WTC11 (cell line): ENCODE results near the gene PLEKHA6. TPM values are rescaled to one million over a fixed set of nuclear protein-coding genes. Genes with fewer than 3 reads are reported as not detected.

ENCODE experiments used
- ATAC-seq: fragments of 200-7000 bp; cut with Tn5 transposase; 2 replicates; pipeline ENCODE4 v1.10.0; 2021; ENCODE audit warnings: mild to moderate bottlenecking, moderate library complexity
- CTCF ChIA-PET: fragments of 300-600 bp; sonication (Branson Sonifier 250); formaldehyde crosslinking; loops from one replicate; lab custom pipeline; 2021; ENCODE audit warnings: antibody characterized with exemption; lab: Charles Lee
- POLR2A ChIA-PET: fragments of 350-600 bp; sonication (Branson Sonifier 250); formaldehyde crosslinking; loops from one replicate; lab custom pipeline; 2021; ENCODE audit warnings: antibody characterized with exemption; lab: Charles Lee
- DNase-seq: peaks from one replicate; pipeline ENCODE4 v3.0.0; 2021; ENCODE audit warnings: low spot score
- H3K27ac Mint-ChIP-seq: 2 replicates; pipeline ENCODE4 v1.8.0; 2021; ENCODE audit warnings: mixed read lengths
- H3K27me3 Mint-ChIP-seq: 2 replicates; pipeline ENCODE4 v1.8.0; 2021; ENCODE audit warnings: low read depth, mild to moderate bottlenecking, moderate library complexity, mixed read lengths
- H3K36me3 Mint-ChIP-seq: 2 replicates; pipeline ENCODE4 v1.8.0; 2021; ENCODE audit warnings: mixed read lengths
- H3K4me1 Mint-ChIP-seq: 2 replicates; pipeline ENCODE4 v1.8.0; 2022; ENCODE audit warnings: mixed read lengths
- H3K4me3 Mint-ChIP-seq: 2 replicates; pipeline ENCODE4 v1.8.0; 2021; ENCODE audit warnings: mild to moderate bottlenecking, moderate library complexity, mixed read lengths
- H3K9me3 Mint-ChIP-seq: 2 replicates; pipeline ENCODE4 v1.8.0; 2021; ENCODE audit warnings: mixed read lengths
- ATF6 ChIP-seq: sonication (generic); formaldehyde crosslinking; IDR thresholded peaks from 2 replicates; pipeline ENCODE4 v1.8.1; 2023; ENCODE audit warnings: mild to moderate bottlenecking, missing genetic modification reagents
- ETV6 ChIP-seq: sonication (generic); formaldehyde crosslinking; IDR thresholded peaks from 2 replicates; pipeline ENCODE4 v1.8.1; 2022; ENCODE audit warnings: mild to moderate bottlenecking, missing genetic modification reagents
- GRHL2 ChIP-seq: fragments of 250-450 bp; sonication (Bioruptor Pico); IDR thresholded peaks from 2 replicates; pipeline ENCODE4 v1.8.0; 2022; ENCODE audit warnings: mild to moderate bottlenecking, moderate library complexity; ENCODE audit not compliant: insufficient replicate concordance, severe bottlenecking
- IRF2 ChIP-seq: sonication (generic); formaldehyde crosslinking; IDR thresholded peaks from 2 replicates; pipeline ENCODE4 v1.8.0; 2022; ENCODE audit warnings: low read depth, missing genetic modification reagents, borderline replicate concordance
- JUN ChIP-seq: sonication (generic); formaldehyde crosslinking; IDR thresholded peaks from 2 replicates; pipeline ENCODE4 v1.8.0; 2023; ENCODE audit warnings: mild to moderate bottlenecking, missing genetic modification reagents
- MYBL2 ChIP-seq: sonication (generic); formaldehyde crosslinking; IDR thresholded peaks from 2 replicates; pipeline ENCODE4 v1.8.1; 2023; ENCODE audit warnings: mild to moderate bottlenecking, moderate library complexity, missing genetic modification reagents
- NFATC4 ChIP-seq: fragments of 250-450 bp; sonication (Bioruptor Pico); IDR thresholded peaks from 2 replicates; pipeline ENCODE4 v1.9.0; 2021; ENCODE audit warnings: mild to moderate bottlenecking
- NFE2L1 ChIP-seq: sonication (generic); formaldehyde crosslinking; IDR thresholded peaks from 2 replicates; pipeline ENCODE4 v1.8.1; 2023; ENCODE audit warnings: missing genetic modification reagents
- NR1H2 ChIP-seq: sonication (generic); formaldehyde crosslinking; IDR thresholded peaks from 2 replicates; pipeline ENCODE4 v1.9.0; 2021; ENCODE audit warnings: mild to moderate bottlenecking, moderate library complexity, missing genetic modification reagents
- NR3C1 ChIP-seq: sonication (generic); formaldehyde crosslinking; conservative IDR thresholded peaks from 2 replicates; pipeline ENCODE4 v1.8.1; 2023; ENCODE audit warnings: low read depth, mild to moderate bottlenecking, missing genetic modification reagents
- SMAD3 ChIP-seq: sonication (generic); formaldehyde crosslinking; IDR thresholded peaks from 2 replicates; pipeline ENCODE4 v1.8.0; 2022; ENCODE audit warnings: missing genetic modification reagents, mild to moderate bottlenecking, borderline replicate concordance
- SOX15 ChIP-seq: fragments of 250-450 bp; sonication (Bioruptor Pico); IDR thresholded peaks from 2 replicates; pipeline ENCODE4 v1.9.0; 2021; ENCODE audit warnings: mild to moderate bottlenecking
- TCF7 ChIP-seq: sonication (generic); formaldehyde crosslinking; IDR thresholded peaks from 2 replicates; pipeline ENCODE4 v1.8.0; 2022; ENCODE audit warnings: mild to moderate bottlenecking, low read depth, missing genetic modification reagents, moderate library complexity
- ZMAT4 ChIP-seq: fragments of 250-450 bp; sonication (Bioruptor Pico); IDR thresholded peaks from 2 replicates; pipeline ENCODE4 v1.9.0; 2021; ENCODE audit warnings: mild to moderate bottlenecking
- total RNA-seq: library from RNA; stranded (reverse); gene quantifications from 3 replicates; pipeline ENCODE4 v1.2.3, GENCODE V29; 2021
- TF ChIP-seq, protein P1 (sequence below): sonication (generic); formaldehyde crosslinking; IDR thresholded peaks from 2 replicates; pipeline ENCODE4 v1.8.1; 2022; ENCODE audit warnings: mild to moderate bottlenecking, missing genetic modification reagents, moderate library complexity, borderline replicate concordance
- TF ChIP-seq, protein P2 (sequence below): fragments of 250-450 bp; sonication (Bioruptor Pico); IDR thresholded peaks from 2 replicates; pipeline ENCODE4 v1.8.0; 2021; ENCODE audit warnings: mild to moderate bottlenecking
- TF ChIP-seq, protein P3 (sequence below): sonication (generic); formaldehyde crosslinking; IDR thresholded peaks from 2 replicates; pipeline ENCODE4 v1.8.1; 2023; ENCODE audit warnings: mild to moderate bottlenecking, missing genetic modification reagents, borderline replicate concordance
- TF ChIP-seq, protein P4 (sequence below): sonication (generic); formaldehyde crosslinking; conservative IDR thresholded peaks from 2 replicates; pipeline ENCODE4 v1.8.1; 2023; ENCODE audit warnings: mild to moderate bottlenecking, low read depth, missing genetic modification reagents, moderate library complexity

Gene PLEKHA6
- total RNA-seq, 1 experiment from 2014 or later, result 11.6 TPM

DNA sequence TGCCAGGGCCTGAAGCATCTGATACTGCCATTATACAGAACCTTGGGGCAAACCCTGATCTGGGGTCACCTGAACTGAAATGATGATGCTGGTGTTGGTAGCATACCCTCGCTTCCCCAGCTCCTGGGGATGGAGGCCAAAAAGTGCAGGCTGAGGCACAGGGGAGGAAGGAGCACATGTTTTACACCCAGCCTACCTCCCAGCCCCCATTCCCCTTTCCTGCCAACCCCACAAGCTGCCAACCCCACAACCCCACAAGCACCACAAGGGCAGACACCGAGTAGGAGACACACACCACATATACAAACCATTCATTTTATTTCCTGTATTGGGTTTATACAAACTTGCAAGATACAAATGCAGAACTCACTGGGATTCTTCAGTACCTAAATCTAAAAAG is 141.2 kb downstream of the PLEKHA6 start:
- ChIA-PET POLR2A (no interaction called here), CTCF (interaction anchor here (1.2 to 5.5 kb wide), 4 partner anchors 15 to 159 kb away, joined by 3 to 96 read pairs (median 6); no protein-coding TSS in a partner anchor)

DNA sequence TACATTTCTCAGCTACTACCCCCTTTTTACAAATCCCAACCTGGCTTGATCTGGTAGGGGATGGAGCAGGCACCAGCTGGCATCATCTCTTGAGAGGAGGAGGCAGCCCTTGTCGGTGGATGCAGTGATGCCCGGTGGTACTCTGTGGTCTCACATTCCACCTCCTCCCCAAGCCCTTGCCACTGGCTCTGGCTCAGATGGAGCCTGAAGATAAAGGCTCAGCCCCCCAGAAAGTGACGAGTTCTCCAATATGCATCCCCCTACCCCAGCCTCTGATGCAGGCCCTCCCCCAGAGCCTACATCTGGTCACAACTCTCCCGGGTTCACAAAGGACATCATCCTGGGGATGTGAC is 142.1 kb downstream of the PLEKHA6 start:
- no peak overlapping the region for H3K27ac Mint-ChIP-seq
- DNase-seq (no peak), ATAC-seq (no peak)
- ChIA-PET POLR2A (no interaction called here), CTCF (interaction anchor here (1.2 to 5.5 kb wide), 6 partner anchors 11 to 181 kb away, joined by 3 to 96 read pairs (median 4); no protein-coding TSS in a partner anchor)
- peaks cover 11% of the 10 kb centered on the region for H3K4me1 Mint-ChIP-seq
- TF ChIP-seq IRF2 (CRISPR knock-in tag) (no peak), JUN (CRISPR knock-in tag) (no peak), MYBL2 (no peak), NR1H2 (CRISPR knock-in tag) (no peak), NFATC4 (no peak), TCF7 (CRISPR knock-in tag) (no peak), ETV6 (no peak), ZMAT4 (CRISPR knock-in tag) (no peak), NFE2L1 (no peak), SMAD3 (CRISPR knock-in tag) (no peak), NR3C1 (CRISPR knock-in tag) (no peak), SOX15 (no peak)
- TF ChIP-seq, protein P1, sequence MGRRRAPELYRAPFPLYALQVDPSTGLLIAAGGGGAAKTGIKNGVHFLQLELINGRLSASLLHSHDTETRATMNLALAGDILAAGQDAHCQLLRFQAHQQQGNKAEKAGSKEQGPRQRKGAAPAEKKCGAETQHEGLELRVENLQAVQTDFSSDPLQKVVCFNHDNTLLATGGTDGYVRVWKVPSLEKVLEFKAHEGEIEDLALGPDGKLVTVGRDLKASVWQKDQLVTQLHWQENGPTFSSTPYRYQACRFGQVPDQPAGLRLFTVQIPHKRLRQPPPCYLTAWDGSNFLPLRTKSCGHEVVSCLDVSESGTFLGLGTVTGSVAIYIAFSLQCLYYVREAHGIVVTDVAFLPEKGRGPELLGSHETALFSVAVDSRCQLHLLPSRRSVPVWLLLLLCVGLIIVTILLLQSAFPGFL (CRISPR knock-in tag), result no peak
- TF ChIP-seq, protein P2, sequence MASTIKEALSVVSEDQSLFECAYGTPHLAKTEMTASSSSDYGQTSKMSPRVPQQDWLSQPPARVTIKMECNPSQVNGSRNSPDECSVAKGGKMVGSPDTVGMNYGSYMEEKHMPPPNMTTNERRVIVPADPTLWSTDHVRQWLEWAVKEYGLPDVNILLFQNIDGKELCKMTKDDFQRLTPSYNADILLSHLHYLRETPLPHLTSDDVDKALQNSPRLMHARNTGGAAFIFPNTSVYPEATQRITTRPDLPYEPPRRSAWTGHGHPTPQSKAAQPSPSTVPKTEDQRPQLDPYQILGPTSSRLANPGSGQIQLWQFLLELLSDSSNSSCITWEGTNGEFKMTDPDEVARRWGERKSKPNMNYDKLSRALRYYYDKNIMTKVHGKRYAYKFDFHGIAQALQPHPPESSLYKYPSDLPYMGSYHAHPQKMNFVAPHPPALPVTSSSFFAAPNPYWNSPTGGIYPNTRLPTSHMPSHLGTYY, result no peak
- TF ChIP-seq, protein P3, sequence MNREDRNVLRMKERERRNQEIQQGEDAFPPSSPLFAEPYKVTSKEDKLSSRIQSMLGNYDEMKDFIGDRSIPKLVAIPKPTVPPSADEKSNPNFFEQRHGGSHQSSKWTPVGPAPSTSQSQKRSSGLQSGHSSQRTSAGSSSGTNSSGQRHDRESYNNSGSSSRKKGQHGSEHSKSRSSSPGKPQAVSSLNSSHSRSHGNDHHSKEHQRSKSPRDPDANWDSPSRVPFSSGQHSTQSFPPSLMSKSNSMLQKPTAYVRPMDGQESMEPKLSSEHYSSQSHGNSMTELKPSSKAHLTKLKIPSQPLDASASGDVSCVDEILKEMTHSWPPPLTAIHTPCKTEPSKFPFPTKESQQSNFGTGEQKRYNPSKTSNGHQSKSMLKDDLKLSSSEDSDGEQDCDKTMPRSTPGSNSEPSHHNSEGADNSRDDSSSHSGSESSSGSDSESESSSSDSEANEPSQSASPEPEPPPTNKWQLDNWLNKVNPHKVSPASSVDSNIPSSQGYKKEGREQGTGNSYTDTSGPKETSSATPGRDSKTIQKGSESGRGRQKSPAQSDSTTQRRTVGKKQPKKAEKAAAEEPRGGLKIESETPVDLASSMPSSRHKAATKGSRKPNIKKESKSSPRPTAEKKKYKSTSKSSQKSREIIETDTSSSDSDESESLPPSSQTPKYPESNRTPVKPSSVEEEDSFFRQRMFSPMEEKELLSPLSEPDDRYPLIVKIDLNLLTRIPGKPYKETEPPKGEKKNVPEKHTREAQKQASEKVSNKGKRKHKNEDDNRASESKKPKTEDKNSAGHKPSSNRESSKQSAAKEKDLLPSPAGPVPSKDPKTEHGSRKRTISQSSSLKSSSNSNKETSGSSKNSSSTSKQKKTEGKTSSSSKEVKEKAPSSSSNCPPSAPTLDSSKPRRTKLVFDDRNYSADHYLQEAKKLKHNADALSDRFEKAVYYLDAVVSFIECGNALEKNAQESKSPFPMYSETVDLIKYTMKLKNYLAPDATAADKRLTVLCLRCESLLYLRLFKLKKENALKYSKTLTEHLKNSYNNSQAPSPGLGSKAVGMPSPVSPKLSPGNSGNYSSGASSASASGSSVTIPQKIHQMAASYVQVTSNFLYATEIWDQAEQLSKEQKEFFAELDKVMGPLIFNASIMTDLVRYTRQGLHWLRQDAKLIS (CRISPR knock-in tag), result no peak
- TF ChIP-seq, protein P4, sequence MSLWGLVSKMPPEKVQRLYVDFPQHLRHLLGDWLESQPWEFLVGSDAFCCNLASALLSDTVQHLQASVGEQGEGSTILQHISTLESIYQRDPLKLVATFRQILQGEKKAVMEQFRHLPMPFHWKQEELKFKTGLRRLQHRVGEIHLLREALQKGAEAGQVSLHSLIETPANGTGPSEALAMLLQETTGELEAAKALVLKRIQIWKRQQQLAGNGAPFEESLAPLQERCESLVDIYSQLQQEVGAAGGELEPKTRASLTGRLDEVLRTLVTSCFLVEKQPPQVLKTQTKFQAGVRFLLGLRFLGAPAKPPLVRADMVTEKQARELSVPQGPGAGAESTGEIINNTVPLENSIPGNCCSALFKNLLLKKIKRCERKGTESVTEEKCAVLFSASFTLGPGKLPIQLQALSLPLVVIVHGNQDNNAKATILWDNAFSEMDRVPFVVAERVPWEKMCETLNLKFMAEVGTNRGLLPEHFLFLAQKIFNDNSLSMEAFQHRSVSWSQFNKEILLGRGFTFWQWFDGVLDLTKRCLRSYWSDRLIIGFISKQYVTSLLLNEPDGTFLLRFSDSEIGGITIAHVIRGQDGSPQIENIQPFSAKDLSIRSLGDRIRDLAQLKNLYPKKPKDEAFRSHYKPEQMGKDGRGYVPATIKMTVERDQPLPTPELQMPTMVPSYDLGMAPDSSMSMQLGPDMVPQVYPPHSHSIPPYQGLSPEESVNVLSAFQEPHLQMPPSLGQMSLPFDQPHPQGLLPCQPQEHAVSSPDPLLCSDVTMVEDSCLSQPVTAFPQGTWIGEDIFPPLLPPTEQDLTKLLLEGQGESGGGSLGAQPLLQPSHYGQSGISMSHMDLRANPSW (CRISPR knock-in tag), result no peak
- H3K4me3 Mint-ChIP-seq, result no peak overlapping the region
- H3K27me3 Mint-ChIP-seq, result no peaks in the 10 kb centered on the region
- no peaks in the 10 kb centered on the region for H3K36me3 Mint-ChIP-seq
- H3K9me3 Mint-ChIP-seq, result no peaks in the 10 kb centered on the region

More for the DNA sequence above, 141.2 kb downstream of the PLEKHA6 start:
- TF ChIP-seq GRHL2 (CRISPR knock-in tag) (no peak), JUN (CRISPR knock-in tag) (no peak), ATF6 (no peak)
- Mint-ChIP-seq H3K27ac (no peak overlapping the region), H3K9me3 (no peaks in the 10 kb centered on the region), H3K4me1 (peaks cover 11% of the 10 kb centered on the region), H3K36me3 (no peaks in the 10 kb centered on the region), H3K27me3 (no peaks in the 10 kb centered on the region), H3K4me3 (no peak overlapping the region)
- DNase-seq (no peak), ATAC-seq (no peak)
